ENCODE data around the gene TM4SF1. TPM values are rescaled to one million over a fixed set of nuclear protein-coding genes. Genes with fewer than 3 reads are reported as not detected.

The TM4SF1 gene
- total RNA-seq, 1 donor from 2014 or later, result 39.2 TPM

DNA sequence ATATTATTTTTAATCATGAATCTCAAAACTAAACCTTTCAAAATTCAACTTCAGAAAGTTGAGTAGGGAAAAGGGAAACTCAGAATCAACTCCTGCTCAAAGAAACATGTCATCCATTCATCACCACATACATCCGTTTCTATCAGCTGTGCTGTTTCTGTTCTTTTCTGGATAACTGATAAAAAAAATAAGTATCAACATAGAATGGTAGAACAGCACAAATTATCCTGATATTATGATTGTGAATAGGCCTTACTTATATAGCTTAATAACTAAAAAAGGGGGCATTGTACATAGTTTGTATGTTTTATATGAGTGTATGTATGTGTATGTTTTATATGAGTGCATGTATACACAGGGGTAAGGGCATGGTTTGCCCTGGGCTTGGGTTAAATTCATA, 3.1 kb downstream of the TM4SF1 start:
- no peak for DNase-seq (ENCODE audit: low spot score in 2 of 2, unreplicated experiment in 2 of 2)
- Mint-ChIP-seq H3K36me3 (peaks cover 3% of the 10 kb centered on the region), H3K9me3 (no peaks in the 10 kb centered on the region), H3K27me3 (ENCODE audit: low read depth) (no peaks in the 10 kb centered on the region), H3K4me1 (peaks cover 76% of the 10 kb centered on the region), H3K27ac (no peak overlapping the region), H3K4me3 (no peak overlapping the region)
- TF ChIP-seq, protein P1, sequence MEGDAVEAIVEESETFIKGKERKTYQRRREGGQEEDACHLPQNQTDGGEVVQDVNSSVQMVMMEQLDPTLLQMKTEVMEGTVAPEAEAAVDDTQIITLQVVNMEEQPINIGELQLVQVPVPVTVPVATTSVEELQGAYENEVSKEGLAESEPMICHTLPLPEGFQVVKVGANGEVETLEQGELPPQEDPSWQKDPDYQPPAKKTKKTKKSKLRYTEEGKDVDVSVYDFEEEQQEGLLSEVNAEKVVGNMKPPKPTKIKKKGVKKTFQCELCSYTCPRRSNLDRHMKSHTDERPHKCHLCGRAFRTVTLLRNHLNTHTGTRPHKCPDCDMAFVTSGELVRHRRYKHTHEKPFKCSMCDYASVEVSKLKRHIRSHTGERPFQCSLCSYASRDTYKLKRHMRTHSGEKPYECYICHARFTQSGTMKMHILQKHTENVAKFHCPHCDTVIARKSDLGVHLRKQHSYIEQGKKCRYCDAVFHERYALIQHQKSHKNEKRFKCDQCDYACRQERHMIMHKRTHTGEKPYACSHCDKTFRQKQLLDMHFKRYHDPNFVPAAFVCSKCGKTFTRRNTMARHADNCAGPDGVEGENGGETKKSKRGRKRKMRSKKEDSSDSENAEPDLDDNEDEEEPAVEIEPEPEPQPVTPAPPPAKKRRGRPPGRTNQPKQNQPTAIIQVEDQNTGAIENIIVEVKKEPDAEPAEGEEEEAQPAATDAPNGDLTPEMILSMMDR (IDR thresholded peaks at IDR 0.05; ENCODE audit: unreplicated experiment), result no peak

DNA sequence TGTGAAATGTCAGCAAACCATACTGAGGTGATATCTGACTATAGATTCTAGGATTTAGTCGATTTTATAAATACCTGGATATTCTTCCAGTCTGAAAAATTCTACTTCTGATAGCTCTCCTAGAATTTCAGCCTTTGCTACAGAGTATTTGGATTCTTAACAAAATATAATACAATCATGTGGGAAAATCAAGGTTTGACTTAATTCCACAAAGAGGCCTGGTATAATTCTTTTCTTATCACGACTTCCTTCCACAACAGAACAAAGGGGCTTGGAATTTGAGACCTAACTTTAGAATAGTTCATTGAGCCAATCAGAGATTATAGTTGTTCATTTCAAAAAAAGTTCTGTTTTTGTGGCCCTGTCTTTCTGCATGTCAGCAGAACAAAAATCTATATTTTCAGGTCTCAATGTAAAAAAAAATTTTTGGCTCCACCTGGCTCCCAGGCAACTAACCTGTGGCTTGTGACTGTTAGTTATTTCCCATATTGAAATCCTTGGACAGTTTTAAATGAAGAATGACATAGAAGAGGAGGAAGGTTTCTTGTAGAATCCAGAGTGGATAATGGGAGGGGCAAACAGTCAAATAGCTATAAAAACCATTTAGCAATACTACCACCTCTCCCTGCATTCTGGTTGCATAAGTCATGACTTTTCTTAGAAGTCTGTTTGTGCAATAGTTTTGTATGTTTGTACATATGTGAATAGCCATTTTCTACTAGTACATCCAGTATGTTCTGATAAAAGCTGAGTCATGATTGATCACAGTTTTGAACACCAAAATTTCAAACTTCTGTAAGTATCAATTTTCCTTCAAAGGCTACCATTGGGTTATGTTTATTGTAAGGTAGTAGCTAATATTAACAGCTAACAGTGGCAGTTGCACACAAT, 4.0 kb downstream of the TM4SF1 start:
- Mint-ChIP-seq H3K27ac (peak overlapping the region; percentile 62), H3K4me1 (peaks cover 76% of the 10 kb centered on the region), H3K36me3 (peaks cover 2% of the 10 kb centered on the region), H3K27me3 (ENCODE audit: low read depth) (no peaks in the 10 kb centered on the region), H3K9me3 (no peaks in the 10 kb centered on the region), H3K4me3 (no peak overlapping the region)
- no peak for DNase-seq (ENCODE audit: low spot score in 2 of 2, unreplicated experiment in 2 of 2)
- TF ChIP-seq, protein P1 (IDR thresholded peaks at IDR 0.05; ENCODE audit: unreplicated experiment), result no peak

DNA sequence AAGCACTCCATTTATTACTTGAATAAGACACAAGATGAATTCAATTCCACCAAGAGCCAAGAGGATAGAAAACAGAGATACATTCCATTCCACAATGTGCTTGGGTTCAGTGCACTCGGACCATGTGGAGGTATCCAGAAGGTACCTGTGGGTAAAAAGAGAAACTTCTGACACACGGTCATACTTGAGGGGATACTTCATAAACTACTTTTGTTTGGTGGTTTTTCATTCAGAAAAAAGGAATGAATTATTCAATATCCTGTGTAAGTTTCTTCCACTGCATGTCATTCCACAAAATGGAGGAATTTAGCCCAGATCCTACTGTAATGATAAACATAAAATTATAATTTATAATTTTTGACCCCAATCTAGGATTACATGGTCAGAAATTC, 5.7 kb downstream of the TM4SF1 start:
- Mint-ChIP-seq H3K9me3 (no peaks in the 10 kb centered on the region), H3K36me3 (peaks cover 2% of the 10 kb centered on the region), H3K4me3 (no peak overlapping the region), H3K27ac (peak overlapping the region; percentile 53), H3K4me1 (peaks cover 64% of the 10 kb centered on the region), H3K27me3 (ENCODE audit: low read depth) (no peaks in the 10 kb centered on the region)
- no peak for DNase-seq (ENCODE audit: low spot score in 2 of 2, unreplicated experiment in 2 of 2)
- TF ChIP-seq, protein P1 (IDR thresholded peaks at IDR 0.05; ENCODE audit: unreplicated experiment), result no peak

DNA sequence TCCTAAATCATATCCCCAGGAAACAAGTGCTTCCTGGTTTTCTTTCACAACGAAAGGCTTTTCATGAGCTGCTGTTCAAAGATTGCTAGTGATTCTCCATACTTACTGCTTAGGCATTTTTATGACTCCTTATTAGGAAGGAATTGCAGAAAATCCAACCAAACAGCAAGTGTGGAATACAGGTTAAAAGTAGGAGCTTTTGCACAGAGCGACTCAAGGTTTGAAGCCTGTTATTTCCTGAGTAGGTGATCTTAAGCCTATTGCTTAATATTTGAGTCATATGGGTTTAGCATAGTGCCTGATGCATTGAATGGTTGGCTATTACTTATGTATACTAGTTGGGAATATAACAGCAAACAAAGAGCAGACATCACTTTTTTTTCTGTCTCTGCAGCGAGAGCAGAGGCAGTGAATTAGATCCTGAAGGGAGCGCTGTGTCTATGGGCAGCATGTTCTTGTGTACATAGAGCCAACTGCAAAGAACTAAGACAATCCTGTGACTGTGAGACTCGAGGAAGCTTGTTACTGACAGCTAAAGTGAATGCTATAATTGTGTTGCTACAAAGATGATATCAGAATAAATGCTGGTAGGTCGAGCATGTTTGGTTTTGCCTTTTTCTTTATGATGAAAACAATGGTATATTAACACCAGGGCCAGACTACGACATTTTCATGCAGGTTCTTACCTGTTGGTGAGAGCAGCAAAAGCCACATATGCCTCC, 6.3 kb downstream of the TM4SF1 start:
- peaks cover 2% of the 10 kb centered on the region for H3K36me3 Mint-ChIP-seq
- no peak overlapping the region for H3K4me3 Mint-ChIP-seq
- TF ChIP-seq, protein P1 (IDR thresholded peaks at IDR 0.05; ENCODE audit: unreplicated experiment), result no peak
- no peaks in the 10 kb centered on the region for H3K9me3 Mint-ChIP-seq
- no peaks in the 10 kb centered on the region for H3K27me3 Mint-ChIP-seq (ENCODE audit: low read depth)
- DNase-seq (ENCODE audit: low spot score in 2 of 2, unreplicated experiment in 2 of 2), result no peak
- H3K27ac Mint-ChIP-seq, result peak overlapping the region; percentile 53
- H3K4me1 Mint-ChIP-seq, result peaks cover 65% of the 10 kb centered on the region

DNA sequence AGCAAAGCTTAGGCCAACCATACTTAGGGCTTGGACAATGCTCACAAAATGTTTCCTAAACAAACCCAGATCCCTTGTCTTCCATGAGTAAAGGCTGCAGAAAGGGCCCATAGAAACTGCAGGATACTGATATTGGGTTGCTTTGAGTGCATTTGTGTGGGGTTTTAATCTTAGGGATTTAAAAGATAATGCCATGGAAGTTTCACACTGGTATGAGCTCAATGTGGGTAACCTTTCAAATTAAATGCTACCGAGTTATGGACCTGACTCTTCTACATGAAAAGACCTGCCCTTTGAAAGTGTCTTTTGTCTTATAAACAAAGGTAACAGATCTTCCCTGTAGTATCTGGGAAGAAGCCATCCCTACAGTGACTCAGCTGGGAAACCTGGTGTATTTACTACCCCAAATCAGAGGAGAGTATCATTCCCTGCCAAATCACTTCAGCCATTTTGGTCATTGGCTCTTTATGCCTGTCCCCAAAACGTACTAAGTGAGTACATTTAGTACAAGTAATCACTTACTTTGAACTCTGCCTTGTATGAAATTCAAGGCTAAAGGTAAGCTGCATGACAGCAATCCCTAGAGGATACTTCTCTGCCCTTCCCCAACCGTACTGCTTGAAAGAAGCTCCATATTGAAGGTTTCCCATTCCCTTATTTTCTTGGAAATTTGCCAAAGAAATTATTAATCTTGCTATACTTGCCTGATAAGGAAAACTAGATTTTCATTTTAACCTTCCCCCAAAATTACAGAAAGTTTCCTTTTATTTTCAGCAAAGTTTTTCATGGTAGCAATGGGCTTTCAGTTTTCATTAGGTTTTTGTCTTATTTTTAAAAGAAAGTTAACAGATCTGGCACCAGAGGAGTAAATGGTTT, 7.2 kb downstream of the TM4SF1 start:
- peaks cover 2% of the 10 kb centered on the region for H3K36me3 Mint-ChIP-seq
- H3K4me1 Mint-ChIP-seq, result peaks cover 63% of the 10 kb centered on the region
- peak overlapping the region; percentile 92 for H3K27ac Mint-ChIP-seq
- no peak for DNase-seq (ENCODE audit: low spot score in 2 of 2, unreplicated experiment in 2 of 2)
- H3K9me3 Mint-ChIP-seq, result no peaks in the 10 kb centered on the region
- no peak overlapping the region for H3K4me3 Mint-ChIP-seq
- no peaks in the 10 kb centered on the region for H3K27me3 Mint-ChIP-seq (ENCODE audit: low read depth)
- TF ChIP-seq, protein P1 (IDR thresholded peaks at IDR 0.05; ENCODE audit: unreplicated experiment), result no peak

Measured in mesothelial cell of epicardium (in vitro differentiated cells).